HL-60 (cell line): ENCODE results near the gene RNF138.

ENCODE experiments used
- DNase-seq, 2 experiments: peaks; one replicate each; pipeline ENCODE4 v3.0.0-alpha.2; 2010 to 2020; ENCODE audit warnings: low read depth in 1 of 2, low spot score in 1 of 2
- H3K27ac ChIP-seq: fragments of 250-450 bp; sonication (Bioruptor Pico); replicated peaks from 2 replicates; pipeline ENCODE4 v1.5.1; 2020; ENCODE audit warnings: mild to moderate bottlenecking, moderate library complexity
- H3K27me3 ChIP-seq: fragments of 250-450 bp; sonication (Bioruptor Pico); 2 replicates; pipeline ENCODE4 v1.5.1; 2021; ENCODE audit warnings: mild to moderate bottlenecking, moderate library complexity; ENCODE audit not compliant: insufficient read depth, poor library complexity, severe bottlenecking
- H3K4me3 ChIP-seq: replicated peaks from 2 replicates; pipeline ENCODE4 v1.5.1; 2011; ENCODE audit warnings: mild to moderate bottlenecking, control low read depth, low read length; ENCODE audit not compliant: insufficient read depth
- GABPA ChIP-seq: IDR thresholded peaks from 2 replicates; pipeline ENCODE4 v1.6.1; 2012; ENCODE audit warnings: low read depth
- POLR2AphosphoS5 ChIP-seq: IDR thresholded peaks from 2 replicates; pipeline ENCODE4 v1.6.1; 2012; ENCODE audit warnings: low read depth
- SPI1 ChIP-seq: IDR thresholded peaks from 2 replicates; pipeline ENCODE4 v1.6.1; 2012; ENCODE audit warnings: low read depth, mild to moderate bottlenecking, borderline replicate concordance
- TF ChIP-seq, protein P1 (sequence below): IDR thresholded peaks from 2 replicates; pipeline ENCODE4 v1.6.1; 2012; ENCODE audit warnings: low read depth; ENCODE audit not compliant: insufficient replicate concordance
- TF ChIP-seq, protein P2 (sequence below): IDR thresholded peaks from one replicate; pipeline ENCODE4 v1.5.1; 2011; ENCODE audit warnings: low read length, control low read depth, inconsistent platforms; ENCODE audit not compliant: insufficient read depth

The RNF138 gene

DNA sequence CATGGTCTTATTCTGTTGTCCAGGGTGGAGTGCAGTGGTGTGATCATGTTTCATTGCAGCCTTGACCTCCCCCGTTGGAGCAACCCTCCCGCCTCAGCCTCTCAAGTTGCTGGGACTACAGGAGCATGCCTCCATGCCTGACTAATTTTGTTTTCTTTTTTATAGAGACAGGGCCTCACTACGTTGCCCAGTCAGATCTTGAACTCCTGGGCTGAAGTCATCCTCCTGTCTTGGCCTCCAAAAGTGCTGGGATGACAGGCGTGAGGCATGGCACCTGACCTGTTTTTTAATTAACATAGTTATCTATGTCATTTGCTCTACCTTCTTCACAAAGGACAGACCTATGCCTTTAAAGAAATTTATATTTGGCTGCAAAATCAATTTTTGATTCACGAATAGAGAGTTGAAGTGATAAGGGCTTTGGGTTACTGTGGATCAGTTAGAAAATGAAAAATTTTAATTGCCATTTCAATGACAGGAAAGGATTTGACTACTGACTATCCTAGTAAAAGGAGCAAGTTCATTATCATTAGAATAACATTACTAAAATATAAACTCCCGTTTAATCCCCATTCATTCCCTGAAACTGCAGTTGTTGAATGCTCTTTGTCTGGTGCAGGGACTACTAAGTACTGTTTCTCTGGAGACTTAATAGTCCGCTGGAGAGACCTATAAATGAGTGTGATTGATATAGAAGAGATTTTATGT, 3.7 kb downstream of the RNF138 start:
- no peak for DNase-seq
- Histone ChIP-seq H3K4me3 (no peak overlapping the region), H3K27me3 (no peaks in the 10 kb centered on the region), H3K27ac (no peak overlapping the region)
- no peak for TF ChIP-seq GABPA
- no peak for TF ChIP-seq SPI1
- TF ChIP-seq, protein P1, sequence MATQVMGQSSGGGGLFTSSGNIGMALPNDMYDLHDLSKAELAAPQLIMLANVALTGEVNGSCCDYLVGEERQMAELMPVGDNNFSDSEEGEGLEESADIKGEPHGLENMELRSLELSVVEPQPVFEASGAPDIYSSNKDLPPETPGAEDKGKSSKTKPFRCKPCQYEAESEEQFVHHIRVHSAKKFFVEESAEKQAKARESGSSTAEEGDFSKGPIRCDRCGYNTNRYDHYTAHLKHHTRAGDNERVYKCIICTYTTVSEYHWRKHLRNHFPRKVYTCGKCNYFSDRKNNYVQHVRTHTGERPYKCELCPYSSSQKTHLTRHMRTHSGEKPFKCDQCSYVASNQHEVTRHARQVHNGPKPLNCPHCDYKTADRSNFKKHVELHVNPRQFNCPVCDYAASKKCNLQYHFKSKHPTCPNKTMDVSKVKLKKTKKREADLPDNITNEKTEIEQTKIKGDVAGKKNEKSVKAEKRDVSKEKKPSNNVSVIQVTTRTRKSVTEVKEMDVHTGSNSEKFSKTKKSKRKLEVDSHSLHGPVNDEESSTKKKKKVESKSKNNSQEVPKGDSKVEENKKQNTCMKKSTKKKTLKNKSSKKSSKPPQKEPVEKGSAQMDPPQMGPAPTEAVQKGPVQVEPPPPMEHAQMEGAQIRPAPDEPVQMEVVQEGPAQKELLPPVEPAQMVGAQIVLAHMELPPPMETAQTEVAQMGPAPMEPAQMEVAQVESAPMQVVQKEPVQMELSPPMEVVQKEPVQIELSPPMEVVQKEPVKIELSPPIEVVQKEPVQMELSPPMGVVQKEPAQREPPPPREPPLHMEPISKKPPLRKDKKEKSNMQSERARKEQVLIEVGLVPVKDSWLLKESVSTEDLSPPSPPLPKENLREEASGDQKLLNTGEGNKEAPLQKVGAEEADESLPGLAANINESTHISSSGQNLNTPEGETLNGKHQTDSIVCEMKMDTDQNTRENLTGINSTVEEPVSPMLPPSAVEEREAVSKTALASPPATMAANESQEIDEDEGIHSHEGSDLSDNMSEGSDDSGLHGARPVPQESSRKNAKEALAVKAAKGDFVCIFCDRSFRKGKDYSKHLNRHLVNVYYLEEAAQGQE = no peak
- TF ChIP-seq, protein P2, sequence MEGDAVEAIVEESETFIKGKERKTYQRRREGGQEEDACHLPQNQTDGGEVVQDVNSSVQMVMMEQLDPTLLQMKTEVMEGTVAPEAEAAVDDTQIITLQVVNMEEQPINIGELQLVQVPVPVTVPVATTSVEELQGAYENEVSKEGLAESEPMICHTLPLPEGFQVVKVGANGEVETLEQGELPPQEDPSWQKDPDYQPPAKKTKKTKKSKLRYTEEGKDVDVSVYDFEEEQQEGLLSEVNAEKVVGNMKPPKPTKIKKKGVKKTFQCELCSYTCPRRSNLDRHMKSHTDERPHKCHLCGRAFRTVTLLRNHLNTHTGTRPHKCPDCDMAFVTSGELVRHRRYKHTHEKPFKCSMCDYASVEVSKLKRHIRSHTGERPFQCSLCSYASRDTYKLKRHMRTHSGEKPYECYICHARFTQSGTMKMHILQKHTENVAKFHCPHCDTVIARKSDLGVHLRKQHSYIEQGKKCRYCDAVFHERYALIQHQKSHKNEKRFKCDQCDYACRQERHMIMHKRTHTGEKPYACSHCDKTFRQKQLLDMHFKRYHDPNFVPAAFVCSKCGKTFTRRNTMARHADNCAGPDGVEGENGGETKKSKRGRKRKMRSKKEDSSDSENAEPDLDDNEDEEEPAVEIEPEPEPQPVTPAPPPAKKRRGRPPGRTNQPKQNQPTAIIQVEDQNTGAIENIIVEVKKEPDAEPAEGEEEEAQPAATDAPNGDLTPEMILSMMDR = no peak
- no peak for TF ChIP-seq POLR2AphosphoS5

DNA sequence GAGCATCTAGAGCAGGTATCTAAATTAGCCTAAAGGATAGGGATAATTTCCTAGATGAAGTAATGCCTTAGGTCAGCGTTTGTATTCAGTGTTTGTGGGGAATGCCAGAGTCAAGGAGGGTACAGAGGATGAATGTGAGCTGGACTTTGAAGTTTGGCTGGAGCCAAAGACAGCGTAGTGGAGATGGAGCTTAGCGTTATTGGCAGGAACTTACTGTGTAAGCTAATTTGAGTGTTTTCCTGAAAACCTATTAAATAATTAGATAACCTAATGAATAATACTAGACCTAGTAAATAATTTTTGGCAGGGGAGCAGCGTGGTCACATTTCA, 4.2 kb downstream of the RNF138 start:
- DNase-seq = no peak
- H3K4me3 ChIP-seq = no peak overlapping the region

DNA sequence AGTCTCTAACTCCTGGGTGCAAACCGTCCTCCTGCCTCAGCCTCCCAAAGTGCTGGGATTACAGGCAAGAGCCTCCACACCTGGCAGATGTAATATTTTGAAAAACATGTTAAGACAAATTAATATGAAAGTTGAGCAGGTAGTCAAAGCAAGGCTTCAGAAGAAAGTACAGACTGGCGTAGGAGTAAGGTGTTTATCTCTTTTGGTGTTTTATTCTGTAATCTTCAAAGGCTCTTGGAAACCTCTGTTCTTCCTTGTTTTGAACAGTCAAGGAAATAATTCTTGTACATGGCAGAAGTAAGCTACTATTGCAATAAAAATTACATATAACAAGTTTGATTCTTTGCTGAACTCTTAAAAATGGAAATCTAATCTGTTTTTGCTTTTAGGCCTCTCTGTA, 5.3 kb downstream of the RNF138 start:
- DNase-seq = no peak
- no peak for TF ChIP-seq POLR2AphosphoS5
- TF ChIP-seq, protein P2 = no peak
- no peak for TF ChIP-seq GABPA
- TF ChIP-seq, protein P1 = no peak
- no peak for TF ChIP-seq SPI1
- Histone ChIP-seq H3K27ac (no peak overlapping the region), H3K27me3 (no peaks in the 10 kb centered on the region), H3K4me3 (no peak overlapping the region)

More for the DNA sequence above, 4.2 kb downstream of the RNF138 start:
- Histone ChIP-seq H3K27ac (no peak overlapping the region), H3K27me3 (no peaks in the 10 kb centered on the region)
- TF ChIP-seq, protein P1 = no peak
- TF ChIP-seq, protein P2 = no peak
- TF ChIP-seq GABPA = no peak
- TF ChIP-seq POLR2AphosphoS5 = no peak
- TF ChIP-seq SPI1 = no peak
